CD4-positive, alpha-beta T cell (primary cell): ENCODE results near the gene EIF2D. TPM values are rescaled to one million over a fixed set of nuclear protein-coding genes. Genes with fewer than 3 reads are reported as not detected.

Source experiments
- ATAC-seq: fragments of 200-7000 bp; cut with Tn5 transposase; one replicate; pipeline ENCODE4 v1.10.0; 2022; ENCODE audit warnings: mild to moderate bottlenecking; ENCODE audit not compliant: poor library complexity
- CTCF ChIA-PET: fragments of 350-600 bp; sonication (Branson Sonifier 250); formaldehyde crosslinking; loops from one replicate; lab custom pipeline; 2021; ENCODE audit warnings: antibody characterized with exemption, inconsistent platforms; lab: Charles Lee
- POLR2A ChIA-PET: fragments of 350-600 bp; sonication (Branson Sonifier 250); formaldehyde crosslinking; loops from one replicate; lab custom pipeline; 2021; ENCODE audit warnings: antibody characterized with exemption, inconsistent platforms; lab: Charles Lee
- DNase-seq, 14 experiments: peaks; one replicate each; pipeline ENCODE4 v3.0.0-alpha.2; 2013 to 2020; ENCODE audit warnings: mixed read lengths in 2 of 14
- H3K27ac ChIP-seq, 2 donors: one replicate each; pipeline versions ENCODE4 v1.5.1 to v1.7.0; 2013; ENCODE audit warnings: low read length in 2 of 2, low read depth in 1 of 2, mild to moderate bottlenecking in 1 of 2
- H3K27me3 ChIP-seq, 2 experiments: 1 replicate in 1 of 2; 2 replicates in 1 of 2; pipeline versions ENCODE4 v1.6.1 to v1.7.0; 2013; ENCODE audit warnings: low read length in 2 of 2, control low read depth in 1 of 2, mild to moderate bottlenecking in 1 of 2, moderate library complexity in 1 of 2; ENCODE audit not compliant: insufficient read depth in 2 of 2, control insufficient read depth in 1 of 2
- H3K36me3 ChIP-seq: one replicate; pipeline ENCODE4 v1.6.1; 2013; ENCODE audit warnings: low read length, control low read depth; ENCODE audit not compliant: insufficient read depth
- H3K4me1 ChIP-seq: one replicate; pipeline ENCODE4 v1.6.1; 2013; ENCODE audit warnings: low read length, control low read depth; ENCODE audit not compliant: insufficient read depth
- H3K4me3 ChIP-seq: one replicate; pipeline ENCODE4 v1.5.1; 2013; ENCODE audit warnings: mild to moderate bottlenecking, low read length, moderate library complexity
- H3K9me3 ChIP-seq, 2 experiments: 1 replicate in 1 of 2; 2 replicates in 1 of 2; pipeline versions ENCODE4 v1.6.1 to v1.7.0; 2013; ENCODE audit warnings: low read length in 2 of 2, mild to moderate bottlenecking in 2 of 2, control low read depth in 1 of 2, moderate library complexity in 1 of 2; ENCODE audit not compliant: control insufficient read depth in 1 of 2, insufficient read depth in 1 of 2
- H3K27ac Mint-ChIP-seq: one replicate; pipeline ENCODE4 v1.8.0; 2020; ENCODE audit warnings: mixed read lengths
- H3K27me3 Mint-ChIP-seq: one replicate; pipeline ENCODE4 v1.8.0; 2021; ENCODE audit warnings: mixed read lengths
- H3K36me3 Mint-ChIP-seq: one replicate; pipeline ENCODE4 v1.8.0; 2021; ENCODE audit warnings: low read depth, mixed read lengths
- H3K4me1 Mint-ChIP-seq: one replicate; pipeline ENCODE4 v1.8.0; 2021; ENCODE audit warnings: low read depth, mixed read lengths
- H3K4me3 Mint-ChIP-seq: one replicate; pipeline ENCODE4 v1.8.0; 2020; ENCODE audit warnings: mild to moderate bottlenecking, mixed read lengths
- H3K9me3 Mint-ChIP-seq: one replicate; pipeline ENCODE4 v1.8.0; 2020; ENCODE audit warnings: mixed read lengths
- CTCF ChIP-seq: fragments of 200-600 bp; IDR thresholded peaks from one replicate; pipeline ENCODE4 v1.8.0; 2022; ENCODE audit warnings: antibody characterized with exemption, mild to moderate bottlenecking
- intact Hi-C, 2 experiments: fragments of 100-400 bp; cut with DNase I in 1 of 2; cut with micrococcal nuclease in 1 of 2; formaldehyde crosslinking; loops; one replicate each; pipeline versions ENCODE4 v1.15.1 to v1.9.0; 2023 to 2025; cut with DNase I, micrococcal nuclease
- total RNA-seq, 174 experiments: library from RNA in 2 of 174; stranded (reverse) in 2 of 174; gene quantifications; one replicate each; pipeline ENCODE4 v1.2.3 and lab custom pipeline; 2021 to 2026

Gene EIF2D
- total RNA-seq, 2 experiments from 2014 or later: 48.9 to 51.6 TPM

DNA sequence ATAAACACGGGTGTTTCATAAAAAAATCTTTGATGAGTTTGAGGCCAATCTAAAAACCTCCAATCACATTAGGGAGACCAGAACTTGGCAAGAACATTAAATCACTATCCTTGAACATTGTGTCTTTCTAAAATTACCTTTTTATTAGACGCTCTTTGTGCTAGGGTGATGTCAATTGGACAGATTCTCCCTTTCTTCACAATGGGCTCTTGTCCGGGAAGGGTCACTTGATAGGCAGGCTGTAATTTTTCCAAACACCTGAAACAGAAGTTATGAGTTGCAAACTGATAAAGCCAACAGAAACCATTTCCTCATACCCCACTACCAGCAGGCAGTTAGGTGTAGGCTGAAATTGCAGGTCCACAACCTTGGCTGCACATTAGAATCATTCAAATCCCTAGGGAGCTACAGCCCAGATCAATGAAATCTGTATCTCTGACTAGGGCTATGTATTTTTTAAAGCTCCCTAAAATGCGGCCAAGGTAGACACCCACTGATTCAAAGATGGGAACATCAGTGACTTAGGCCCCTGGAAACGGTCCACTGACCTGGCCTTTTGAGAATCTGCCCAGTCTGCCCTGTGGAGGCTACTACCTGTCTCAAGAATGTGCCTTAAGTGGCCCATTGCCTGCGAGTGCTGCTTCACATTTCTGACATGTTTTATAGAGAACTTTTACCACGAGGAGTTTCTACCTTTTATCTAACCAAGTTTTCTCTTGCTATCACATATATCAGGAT, 16.5 kb downstream of the EIF2D start:
- Histone ChIP-seq H3K9me3 (no peaks in the 10 kb centered on the region), H3K4me1 (peaks cover 11% of the 10 kb centered on the region), H3K27me3 (no peaks in the 10 kb centered on the region), H3K36me3 (peaks cover 95% of the 10 kb centered on the region), H3K4me3 (no peak overlapping the region), H3K27ac (no peak overlapping the region)
- no peak for ATAC-seq
- ChIA-PET POLR2A (interaction anchor here (0.9 kb wide), 1 partner anchor 17 kb away, joined by 3 read pairs; the partner anchor contains the start of gene EIF2D), CTCF (interaction anchor here (1.7 to 2.2 kb wide), 2 partner anchors 17 to 51 kb away, joined by 5 to 6 read pairs; partner anchors contain the start of gene EIF2D)
- Mint-ChIP-seq H3K4me3 (no peak overlapping the region), H3K9me3 (no peaks in the 10 kb centered on the region), H3K27ac (peak overlapping the region; percentile 30), H3K27me3 (no peaks in the 10 kb centered on the region), H3K4me1 (peaks cover 12% of the 10 kb centered on the region), H3K36me3 (peaks cover 89% of the 10 kb centered on the region)
- no peak for TF ChIP-seq CTCF
- no peak for DNase-seq
- intact Hi-C loops: no loop called here

DNA sequence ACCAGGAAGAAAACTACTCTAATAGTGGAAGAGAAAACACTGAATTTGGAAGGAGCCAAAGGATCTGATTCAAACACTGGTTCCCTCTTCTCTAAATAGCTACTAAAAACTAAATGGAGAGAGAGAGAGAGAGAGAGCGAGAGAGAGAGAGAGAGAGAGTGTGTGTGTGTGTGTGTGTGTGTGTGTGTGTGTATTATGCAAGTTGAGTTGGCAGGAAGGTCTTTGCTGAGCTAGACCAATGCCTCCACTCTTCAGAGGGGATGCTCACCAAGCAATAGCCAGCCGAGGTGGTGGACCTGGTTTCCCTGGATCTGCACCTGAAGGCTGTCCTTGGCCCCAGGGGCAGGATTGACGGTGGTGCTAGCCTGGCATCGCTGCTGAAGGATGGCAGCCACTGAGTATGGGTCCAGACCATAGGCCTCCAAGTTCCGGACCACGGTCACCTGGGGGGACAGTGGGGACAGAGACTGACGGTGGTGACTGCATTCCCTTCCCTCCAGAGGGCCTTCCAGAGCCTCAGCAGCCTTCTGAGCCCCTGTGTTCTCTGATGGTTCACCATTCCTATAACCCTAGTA, 18.8 kb downstream of the EIF2D start:
- Histone ChIP-seq H3K27ac (no peak overlapping the region), H3K36me3 (peaks cover 87% of the 10 kb centered on the region), H3K4me3 (no peak overlapping the region), H3K27me3 (no peaks in the 10 kb centered on the region), H3K9me3 (no peaks in the 10 kb centered on the region), H3K4me1 (peaks cover 30% of the 10 kb centered on the region)
- Mint-ChIP-seq H3K36me3 (peaks cover 92% of the 10 kb centered on the region), H3K4me3 (no peak overlapping the region), H3K27ac (peak overlapping the region; percentile 69), H3K9me3 (no peaks in the 10 kb centered on the region), H3K4me1 (peaks cover 34% of the 10 kb centered on the region), H3K27me3 (no peaks in the 10 kb centered on the region)
- ChIA-PET POLR2A (interaction anchor here (0.5 to 2.3 kb wide), 4 partner anchors 18 to 122 kb away, joined by 3 to 7 read pairs (median 4); no protein-coding TSS in a partner anchor), CTCF (interaction anchor here (0.6 to 1.6 kb wide), 5 partner anchors 10 to 114 kb away, joined by 3 to 7 read pairs (median 3); no protein-coding TSS in a partner anchor)
- TF ChIP-seq CTCF: no peak
- ATAC-seq (no peak), DNase-seq (no peak)
- intact Hi-C loops: no loop called here

DNA sequence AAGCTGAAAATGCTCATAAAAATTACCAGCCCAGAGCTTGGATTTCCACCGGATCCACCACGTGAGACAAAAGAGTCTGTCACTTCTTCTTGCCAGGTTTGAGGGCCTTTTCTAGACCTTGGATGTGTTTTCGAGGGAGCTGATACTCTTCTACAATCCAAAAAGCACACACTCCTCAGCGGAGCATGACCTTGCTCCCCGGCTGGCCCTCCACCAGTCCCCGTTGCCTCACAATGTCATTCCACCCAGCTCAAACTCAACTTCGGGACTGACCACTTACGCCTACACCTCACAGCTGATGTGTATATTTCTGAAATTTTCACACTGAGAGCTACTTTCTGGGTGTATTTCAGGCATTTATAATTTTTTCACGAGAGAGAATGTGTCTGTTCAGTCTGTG, 20.6 kb downstream of the EIF2D start:
- intact Hi-C loops: no loop called here
- Mint-ChIP-seq H3K4me1 (peaks cover 39% of the 10 kb centered on the region), H3K27ac (peak overlapping the region; percentile 85)

More for the DNA sequence above, 20.6 kb downstream of the EIF2D start:
- Mint-ChIP-seq H3K27me3 (no peaks in the 10 kb centered on the region), H3K4me3 (no peak overlapping the region), H3K9me3 (no peaks in the 10 kb centered on the region), H3K36me3 (peaks cover 96% of the 10 kb centered on the region)
- CTCF ChIA-PET: interaction anchor here (1.8 to 2.5 kb wide), 4 partner anchors 15 to 47 kb away, joined by 4 to 13 read pairs (median 10); partner anchors contain the start of gene EIF2D
- POLR2A ChIA-PET: interaction anchor here (0.9 to 2.3 kb wide), 7 partner anchors 16 to 120 kb away, joined by 3 to 9 read pairs (median 3); no protein-coding TSS in a partner anchor
- no peak for TF ChIP-seq CTCF
- no peaks in the 10 kb centered on the region for H3K9me3 ChIP-seq
- H3K27ac ChIP-seq: peak overlapping the region in 1 of 2 donors; percentile 17
- DNase-seq: no peak
- H3K36me3 ChIP-seq: peaks cover 88% of the 10 kb centered on the region
- peaks cover 34% of the 10 kb centered on the region for H3K4me1 ChIP-seq
- ATAC-seq: no peak
- no peak overlapping the region for H3K4me3 ChIP-seq
- H3K27me3 ChIP-seq: no peaks in the 10 kb centered on the region
